ENCODE results near the gene ADPRHL1.

ADPRHL1 gene

GRCh38 chr13:113432506-113433270 lies 20.6 kb downstream of the ADPRHL1 start:
- DNase-seq (ENCODE audit: low read depth in 2 of 2) = no peak

GRCh38 chr13:113431171-113431570 lies 22.1 kb downstream of the ADPRHL1 start:
- no peak for DNase-seq (ENCODE audit: low read depth in 2 of 2)

- no peak for DNase-seq (ENCODE audit: low read depth in 2 of 2)
Measured at GRCh38 chr13:113430378-113431110, 22.7 kb downstream of the ADPRHL1 start.

GRCh38 chr13:113429608-113429985 lies 23.7 kb downstream of the ADPRHL1 start:
- no peak for DNase-seq (ENCODE audit: low read depth in 2 of 2)

- no peak for DNase-seq (ENCODE audit: low read depth in 2 of 2)
Measured at GRCh38 chr13:113428871-113429607, 24.2 kb downstream of the ADPRHL1 start.

GRCh38 chr13:113428469-113428865 lies 24.8 kb downstream of the ADPRHL1 start:
- DNase-seq (ENCODE audit: low read depth in 2 of 2) = no peak

- no peak for DNase-seq (ENCODE audit: low read depth in 2 of 2)
Measured at GRCh38 chr13:113427562-113428468, 25.5 kb downstream of the ADPRHL1 start.

GRCh38 chr13:113426591-113426986 lies 26.7 kb downstream of the ADPRHL1 start:
- no peak for DNase-seq (ENCODE audit: low read depth in 2 of 2)

GRCh38 chr13:113425941-113426590 lies 27.2 kb downstream of the ADPRHL1 start:
- no peak for DNase-seq (ENCODE audit: low read depth in 2 of 2)

GRCh38 chr13:113423520-113424163 lies 29.6 kb downstream of the ADPRHL1 start:
- no peak for DNase-seq (ENCODE audit: low read depth in 2 of 2)

GRCh38 chr13:113422807-113423519 lies 30.3 kb downstream of the ADPRHL1 start:
- DNase-seq (ENCODE audit: low read depth in 2 of 2) = no peak

- DNase-seq (ENCODE audit: low read depth in 2 of 2) = no peak
Measured at GRCh38 chr13:113421673-113422270, 31.5 kb downstream of the ADPRHL1 start.

- no peak for DNase-seq (ENCODE audit: low read depth in 2 of 2)
Measured at GRCh38 chr13:113420833-113421600, 32.3 kb downstream of the ADPRHL1 start.

GRCh38 chr13:113420232-113420631 lies 33.1 kb downstream of the ADPRHL1 start:
- no peak for DNase-seq (ENCODE audit: low read depth in 2 of 2)

GRCh38 chr13:113419531-113420193 lies 33.6 kb downstream of the ADPRHL1 start:
- no peak for DNase-seq (ENCODE audit: low read depth in 2 of 2)

GRCh38 chr13:113418722-113419049 lies 34.6 kb downstream of the ADPRHL1 start:
- DNase-seq (ENCODE audit: low read depth in 2 of 2) = no peak

- DNase-seq (ENCODE audit: low read depth in 2 of 2) = no peak
Measured at GRCh38 chr13:113417836-113418721, 35.2 kb downstream of the ADPRHL1 start.

Data from stimulated activated CD8-positive, alpha-beta memory T cell treated with anti-CD3 and anti-CD28 coated beads, Interleukin-15, amount 100 ng/mL, for 4 hours (primary cell).